Natural killer cell (primary cell): ENCODE data around the gene CSF2RB. TPM values are rescaled to one million over a fixed set of nuclear protein-coding genes. Genes with fewer than 3 reads are reported as not detected.

ENCODE experiments used
- ATAC-seq, 3 donors: fragments of 150-1000 bp in 2 of 3; fragments of 200-7000 bp in 1 of 3; cut with Tn5 transposase; 1 replicate in 1 of 3; 2 replicates in 2 of 3; pipeline ENCODE4 v1.10.0; 2021; ENCODE audit warnings: mild to moderate bottlenecking in 2 of 3, moderate library complexity in 2 of 3
- DNase-seq, 2 donors: peaks; one replicate each; pipeline versions ENCODE4 v3.0.0 to v3.0.0-alpha.2; 2013 to 2021; ENCODE audit warnings: mixed read lengths in 1 of 2
- H3K27ac ChIP-seq: one replicate; pipeline ENCODE4 v1.5.1; 2013; ENCODE audit warnings: mild to moderate bottlenecking, low read length
- H3K27me3 ChIP-seq: one replicate; pipeline ENCODE4 v1.6.1; 2013; ENCODE audit warnings: low read length; ENCODE audit not compliant: control insufficient read depth, insufficient read depth
- H3K36me3 ChIP-seq: one replicate; pipeline ENCODE4 v1.6.1; 2013; ENCODE audit warnings: low read length; ENCODE audit not compliant: control insufficient read depth, insufficient read depth
- H3K4me1 ChIP-seq: one replicate; pipeline ENCODE4 v1.6.1; 2013; ENCODE audit warnings: low read length; ENCODE audit not compliant: control insufficient read depth, insufficient read depth
- H3K4me3 ChIP-seq: one replicate; pipeline ENCODE4 v1.5.1; 2013; ENCODE audit warnings: low read length
- H3K9me3 ChIP-seq: one replicate; pipeline ENCODE4 v1.6.1; 2013; ENCODE audit warnings: low read length; ENCODE audit not compliant: control insufficient read depth, insufficient read depth
- H3K27ac Mint-ChIP-seq, 2 donors: one replicate each; pipeline ENCODE4 v1.8.0; 2022; ENCODE audit warnings: mild to moderate bottlenecking in 2 of 2, mixed read lengths in 2 of 2, moderate library complexity in 1 of 2
- H3K27me3 Mint-ChIP-seq, 2 donors: one replicate each; pipeline ENCODE4 v1.8.0; 2022; ENCODE audit warnings: low read depth in 2 of 2, mixed read lengths in 2 of 2
- H3K36me3 Mint-ChIP-seq: one replicate; pipeline ENCODE4 v1.8.0; 2022; ENCODE audit warnings: mixed read lengths
- H3K4me1 Mint-ChIP-seq, 2 donors: one replicate each; pipeline ENCODE4 v1.8.0; 2022; ENCODE audit warnings: mixed read lengths in 2 of 2
- H3K4me3 Mint-ChIP-seq: one replicate; pipeline ENCODE4 v1.8.0; 2022; ENCODE audit warnings: mild to moderate bottlenecking, moderate library complexity, mixed read lengths
- H3K9me3 Mint-ChIP-seq, 2 donors: one replicate each; pipeline ENCODE4 v1.8.0; 2022; ENCODE audit warnings: mixed read lengths in 2 of 2
- WGBS: methylation state at CpG from one replicate; pipeline ENCODE4 v1.1.7; 2013; ENCODE audit warnings: missing lambda C conversion rate; ENCODE audit not compliant: insufficient coverage; 5-methylcytosine and 5-hydroxymethylcytosine counted together
- intact Hi-C: fragments of 100-400 bp; cut with micrococcal nuclease; formaldehyde crosslinking; loops from one replicate; pipeline ENCODE4 v1.14.2; 2022
- total RNA-seq, 4 donors: library from RNA; stranded (reverse); fragments of 120-200 nt in 1 of 4; gene quantifications; one replicate each; pipeline versions ENCODE4 v1.2.3 to v1.2.4, GENCODE V29; 2013 to 2022
- TF ChIP-seq, protein P1 (sequence below): fragments of 200-600 bp; IDR thresholded peaks from one replicate; pipeline ENCODE4 v1.8.0; 2022; ENCODE audit warnings: antibody characterized with exemption

The CSF2RB gene
- total RNA-seq, 3 donors from 2014 or later (not counting 1 experiment from before 2014, with no cell fraction given): 3.8 to 274 (median 8.2) TPM

DNA sequence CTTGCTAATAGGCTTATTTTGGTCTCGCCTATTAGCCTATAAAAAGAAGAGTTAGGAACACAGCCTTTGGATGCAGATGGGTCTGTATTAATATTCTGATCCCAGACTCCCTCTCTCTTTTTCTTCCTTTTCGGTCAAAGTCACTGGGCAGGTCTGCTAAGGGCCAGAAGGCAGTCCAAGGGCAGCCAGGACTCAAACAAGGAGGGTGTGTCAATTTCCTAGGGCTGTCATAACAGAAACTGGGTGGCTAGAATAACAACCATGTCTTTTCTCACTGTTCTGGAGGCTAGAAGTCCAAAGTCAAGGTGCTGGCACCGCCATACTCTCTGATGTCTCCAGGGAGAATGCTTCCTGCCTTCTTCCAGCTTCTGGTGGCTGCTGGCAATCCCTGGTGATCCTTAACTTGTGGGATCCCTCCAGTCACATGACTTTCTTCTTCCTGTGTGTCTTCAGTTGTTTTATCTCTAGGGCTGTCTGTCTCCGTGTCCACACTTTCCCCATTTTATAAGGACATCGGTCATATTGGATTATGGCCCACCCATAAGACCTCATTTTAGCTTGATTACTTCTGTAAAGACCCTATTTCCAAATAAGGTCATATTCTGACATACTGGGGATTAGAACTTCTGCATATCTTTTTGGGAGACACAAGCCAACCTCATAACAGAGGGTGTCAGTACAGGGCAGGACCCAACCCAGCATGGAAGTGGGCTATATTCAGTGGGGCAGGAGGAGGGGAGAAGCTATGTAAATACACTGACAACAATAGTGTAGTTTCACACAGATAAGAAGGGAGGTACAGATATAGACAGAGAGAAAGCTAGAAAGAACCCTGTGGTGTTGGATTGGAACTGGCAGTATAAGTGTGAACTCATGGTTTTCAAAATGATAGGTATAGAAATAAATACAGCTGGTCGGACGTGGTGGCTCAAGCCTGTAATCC lies 5.9 kb upstream of the CSF2RB start:
- intact Hi-C loops: no loop called here
- Mint-ChIP-seq H3K4me3 (no peak overlapping the region), H3K27me3 (peaks cover 24 to 45% of the 10 kb centered on the region in 2 donors), H3K36me3 (no peaks in the 10 kb centered on the region), H3K27ac (no peak overlapping the region), H3K4me1 (no peaks in the 10 kb centered on the region), H3K9me3 (no peaks in the 10 kb centered on the region)
- no peaks in the 10 kb centered on the region for H3K4me1 ChIP-seq
- peaks cover 3% of the 10 kb centered on the region for H3K27me3 ChIP-seq
- WGBS: 93% methylated on average over 7 of the region's 7 CpGs
- DNase-seq (no peak), ATAC-seq (no peak)
- no peak overlapping the region for H3K27ac ChIP-seq
- TF ChIP-seq, protein P1, sequence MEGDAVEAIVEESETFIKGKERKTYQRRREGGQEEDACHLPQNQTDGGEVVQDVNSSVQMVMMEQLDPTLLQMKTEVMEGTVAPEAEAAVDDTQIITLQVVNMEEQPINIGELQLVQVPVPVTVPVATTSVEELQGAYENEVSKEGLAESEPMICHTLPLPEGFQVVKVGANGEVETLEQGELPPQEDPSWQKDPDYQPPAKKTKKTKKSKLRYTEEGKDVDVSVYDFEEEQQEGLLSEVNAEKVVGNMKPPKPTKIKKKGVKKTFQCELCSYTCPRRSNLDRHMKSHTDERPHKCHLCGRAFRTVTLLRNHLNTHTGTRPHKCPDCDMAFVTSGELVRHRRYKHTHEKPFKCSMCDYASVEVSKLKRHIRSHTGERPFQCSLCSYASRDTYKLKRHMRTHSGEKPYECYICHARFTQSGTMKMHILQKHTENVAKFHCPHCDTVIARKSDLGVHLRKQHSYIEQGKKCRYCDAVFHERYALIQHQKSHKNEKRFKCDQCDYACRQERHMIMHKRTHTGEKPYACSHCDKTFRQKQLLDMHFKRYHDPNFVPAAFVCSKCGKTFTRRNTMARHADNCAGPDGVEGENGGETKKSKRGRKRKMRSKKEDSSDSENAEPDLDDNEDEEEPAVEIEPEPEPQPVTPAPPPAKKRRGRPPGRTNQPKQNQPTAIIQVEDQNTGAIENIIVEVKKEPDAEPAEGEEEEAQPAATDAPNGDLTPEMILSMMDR: no peak
- no peak overlapping the region for H3K4me3 ChIP-seq
- no peaks in the 10 kb centered on the region for H3K9me3 ChIP-seq
- no peaks in the 10 kb centered on the region for H3K36me3 ChIP-seq

DNA sequence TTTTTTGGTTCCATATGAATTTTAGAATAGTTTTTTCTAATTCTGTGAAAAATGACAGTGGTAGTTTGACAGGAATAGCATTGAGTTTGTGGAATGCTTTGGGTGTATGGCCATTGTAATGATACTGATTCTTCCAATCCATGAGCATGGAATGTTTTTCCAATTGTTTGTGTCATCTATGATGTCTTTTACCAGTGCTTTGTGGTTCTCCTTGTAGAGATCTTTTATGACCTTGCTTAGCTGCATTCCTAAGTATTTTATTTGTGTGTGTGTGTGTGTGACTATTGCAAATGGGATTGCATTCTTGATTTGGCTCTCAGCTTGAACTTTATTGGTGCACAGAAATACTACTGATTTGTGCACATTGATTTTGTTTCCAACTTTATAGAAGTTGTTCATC lies 3.0 kb upstream of the CSF2RB start:
- intact Hi-C loops: no loop called here
- no peaks in the 10 kb centered on the region for H3K36me3 ChIP-seq
- peaks cover 4% of the 10 kb centered on the region for H3K4me1 ChIP-seq
- no peaks in the 10 kb centered on the region for H3K9me3 ChIP-seq
- no peak overlapping the region for H3K4me3 ChIP-seq
- Mint-ChIP-seq H3K27ac (no peak overlapping the region), H3K9me3 (no peaks in the 10 kb centered on the region), H3K4me1 (peaks cover 0 to 5% of the 10 kb centered on the region in 2 donors), H3K36me3 (no peaks in the 10 kb centered on the region), H3K4me3 (no peak overlapping the region), H3K27me3 (peaks cover 26 to 32% of the 10 kb centered on the region in 2 donors)
- H3K27ac ChIP-seq: no peak overlapping the region
- no peaks in the 10 kb centered on the region for H3K27me3 ChIP-seq
- TF ChIP-seq, protein P1: no peak
- DNase-seq (no peak), ATAC-seq (no peak)

DNA sequence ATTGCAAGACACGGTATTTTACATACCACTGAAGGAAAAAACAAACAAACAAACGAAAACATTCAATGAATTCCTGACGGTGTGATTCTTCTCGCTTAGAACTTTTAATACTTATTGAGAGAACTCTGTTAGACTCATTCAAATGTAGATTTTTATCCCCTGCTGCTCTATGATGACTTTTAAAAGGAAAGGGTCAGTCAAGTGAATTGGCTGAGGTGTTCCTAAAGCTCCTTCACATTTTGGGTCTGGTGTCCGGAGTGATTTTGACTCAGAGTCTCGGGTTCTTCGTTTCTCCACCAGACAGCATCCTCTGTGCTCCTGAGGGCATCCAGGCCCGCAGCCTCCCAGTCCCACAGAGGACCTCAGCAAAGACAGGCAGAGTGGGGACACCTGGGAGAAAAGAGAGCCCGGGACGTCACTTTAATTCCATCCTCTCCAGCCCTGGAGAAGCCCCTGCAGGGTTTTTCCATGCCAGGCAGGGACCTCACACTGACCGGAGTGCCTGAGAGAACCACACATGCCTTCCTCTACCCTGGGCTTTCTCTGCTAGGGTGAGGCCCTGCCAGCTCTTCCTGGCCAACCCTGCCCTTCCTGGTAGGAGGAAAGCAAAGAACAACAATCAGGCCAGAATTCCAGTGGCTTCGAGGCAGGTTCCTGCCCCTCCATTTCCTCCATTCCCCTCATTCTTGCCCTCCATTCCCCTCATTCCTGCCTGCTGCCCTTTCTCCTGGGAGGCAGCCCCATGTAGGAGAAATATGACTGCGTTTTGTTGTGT lies 1.4 kb upstream of the CSF2RB start:
- peaks cover 4% of the 10 kb centered on the region for H3K4me1 ChIP-seq
- H3K27me3 ChIP-seq: no peaks in the 10 kb centered on the region
- Mint-ChIP-seq H3K4me3 (no peak overlapping the region), H3K4me1 (peaks cover 0 to 5% of the 10 kb centered on the region in 2 donors), H3K9me3 (no peaks in the 10 kb centered on the region), H3K27me3 (peaks cover 23 to 34% of the 10 kb centered on the region in 2 donors), H3K36me3 (no peaks in the 10 kb centered on the region), H3K27ac (no peak overlapping the region)
- TF ChIP-seq, protein P1: no peak
- no peaks in the 10 kb centered on the region for H3K9me3 ChIP-seq
- 83% methylated on average over 13 of the region's 13 CpGs for WGBS
- no peak overlapping the region for H3K4me3 ChIP-seq
- intact Hi-C loops: no loop called here
- DNase-seq: no peak
- H3K36me3 ChIP-seq: no peaks in the 10 kb centered on the region
- no peak overlapping the region for H3K27ac ChIP-seq
- ATAC-seq: no peak
